NOMO-1 treated with dmso at 0.1 percent for 144 hours (cell line): Measurements from ENCODE around the gene SPART.

Experiments
- DNase-seq: peaks from one replicate; lab custom pipeline; 2025; ENCODE audit not compliant: unreplicated experiment; lab: John Stamatoyannopoulos, UW

The SPART gene

DNA sequence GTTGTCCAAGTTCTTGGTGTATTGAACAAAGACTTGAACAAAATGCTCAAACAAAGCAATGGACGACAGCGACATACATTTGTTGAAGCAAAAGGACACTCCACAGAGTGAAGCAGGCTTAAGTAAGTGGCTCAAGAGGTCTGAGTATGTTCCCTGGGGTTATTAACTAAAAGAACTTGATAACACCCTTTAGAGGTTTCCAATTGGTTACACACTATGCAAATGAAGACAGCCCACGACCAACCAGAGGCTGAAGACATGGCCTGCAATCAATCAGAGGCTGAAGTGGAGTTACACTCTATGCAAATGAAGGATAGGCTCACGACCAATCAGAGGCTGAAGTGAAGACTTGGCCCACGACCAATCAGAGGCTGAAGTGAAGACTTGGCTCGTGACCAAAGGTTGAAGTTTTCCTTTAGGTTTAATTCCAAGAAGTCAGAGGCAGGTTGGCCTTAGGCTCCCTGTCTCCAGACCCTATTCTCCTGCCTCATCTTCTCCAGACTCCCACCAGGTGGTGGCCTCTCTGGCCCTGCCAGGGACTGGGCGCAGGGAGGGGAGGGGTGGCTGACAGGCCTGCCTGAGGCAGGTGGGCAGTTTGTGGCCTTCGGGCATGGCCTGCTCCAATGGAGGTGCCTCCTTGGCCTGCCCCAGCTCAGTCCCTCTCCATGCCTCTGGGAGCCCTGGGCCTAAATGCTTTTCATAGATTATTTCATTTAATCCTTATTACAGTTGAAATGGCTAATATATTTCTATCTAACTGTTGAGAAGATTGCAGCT is 86.6 kb downstream of the SPART start:
- DNase-seq, result no peak

DNA sequence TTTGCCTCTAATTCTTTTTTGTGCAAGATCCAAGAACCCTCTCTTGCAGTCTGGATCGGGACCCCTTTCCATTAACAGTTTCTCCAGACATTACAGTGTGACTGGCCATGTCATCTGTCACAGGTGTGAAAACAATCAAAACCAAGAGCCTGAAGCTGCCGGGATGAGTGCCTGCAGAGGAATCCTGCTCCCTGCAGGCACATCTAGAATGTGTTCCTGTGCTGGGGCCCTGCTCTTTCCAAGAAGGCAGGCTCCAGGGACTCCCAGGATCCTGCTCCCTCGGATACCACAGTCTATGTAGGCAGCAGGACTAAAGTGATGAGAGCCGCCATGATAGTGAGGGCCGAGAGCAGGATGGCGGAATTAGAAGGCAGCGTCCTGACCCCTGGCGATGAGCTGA is 87.4 kb downstream of the SPART start:
- DNase-seq, result no peak
